H9 (cell line): ENCODE measurements around the gene ARSI. TPM values are rescaled to one million over a fixed set of nuclear protein-coding genes. Genes with fewer than 3 reads are reported as not detected.

ENCODE experiments used
- DNase-seq: peaks from one replicate; pipeline ENCODE4 v3.0.0-alpha.2; 2017
- H2AFZ ChIP-seq: one replicate; pipeline ENCODE4 v1.6.1; 2013; ENCODE audit warnings: mild to moderate bottlenecking, low read length, control low read depth, moderate library complexity
- H2AK5ac ChIP-seq: 2 replicates; pipeline ENCODE4 v1.6.1; 2013; ENCODE audit warnings: low read length, control low read depth, mixed read lengths; ENCODE audit not compliant: insufficient read length
- H2BK120ac ChIP-seq: one replicate; pipeline ENCODE4 v1.6.1; 2013; ENCODE audit warnings: low read depth, mild to moderate bottlenecking, low read length, control low read depth, inconsistent platforms; ENCODE audit not compliant: poor library complexity, severe bottlenecking
- H2BK12ac ChIP-seq: 2 replicates; pipeline ENCODE4 v1.6.1; 2013; ENCODE audit warnings: low read length, control low read depth, mixed read lengths, low read depth; ENCODE audit not compliant: insufficient read length
- H2BK15ac ChIP-seq: 2 replicates; pipeline ENCODE4 v1.6.1; 2013; ENCODE audit warnings: low read depth, low read length, control low read depth
- H2BK20ac ChIP-seq: one replicate; pipeline ENCODE4 v1.6.1; 2013; ENCODE audit warnings: low read depth, mild to moderate bottlenecking, low read length, control low read depth, inconsistent platforms; ENCODE audit not compliant: poor library complexity, severe bottlenecking
- H2BK5ac ChIP-seq: 2 replicates; pipeline ENCODE4 v1.6.1; 2013; ENCODE audit warnings: low read length, control low read depth, mixed read lengths; ENCODE audit not compliant: insufficient read length
- H3K14ac ChIP-seq: 2 replicates; pipeline ENCODE4 v1.6.1; 2013; ENCODE audit warnings: low read length, control low read depth; ENCODE audit not compliant: insufficient read depth
- H3K18ac ChIP-seq: 2 replicates; pipeline ENCODE4 v1.6.1; 2013; ENCODE audit warnings: low read depth, mild to moderate bottlenecking, mixed read lengths, low read length, control low read depth; ENCODE audit not compliant: insufficient read length
- H3K23ac ChIP-seq: 2 replicates; pipeline ENCODE4 v1.6.1; 2013; ENCODE audit warnings: low read length, control low read depth, mixed read lengths, low read depth; ENCODE audit not compliant: insufficient read length
- H3K23me2 ChIP-seq: 2 replicates; pipeline ENCODE4 v1.6.1; 2013; ENCODE audit warnings: low read depth, mild to moderate bottlenecking, mixed read lengths, low read length, control low read depth; ENCODE audit not compliant: insufficient read length, poor library complexity, severe bottlenecking
- H3K27ac ChIP-seq: 2 replicates; pipeline ENCODE4 v1.5.1; 2013; ENCODE audit warnings: low read length, control low read depth, mixed read lengths, low read depth; ENCODE audit not compliant: insufficient read length
- H3K27me3 ChIP-seq: 2 replicates; pipeline ENCODE4 v1.6.1; 2013; ENCODE audit warnings: low read length, control low read depth, inconsistent platforms; ENCODE audit not compliant: insufficient read depth
- H3K4ac ChIP-seq: 2 replicates; pipeline ENCODE4 v1.6.1; 2013; ENCODE audit warnings: low read depth, mild to moderate bottlenecking, control low read depth, inconsistent platforms, low read length, moderate library complexity
- H3K4me1 ChIP-seq: 2 replicates; pipeline ENCODE4 v1.6.1; 2013; ENCODE audit warnings: low read length, control low read depth, inconsistent platforms; ENCODE audit not compliant: insufficient read depth
- H3K4me2 ChIP-seq: 2 replicates; pipeline ENCODE4 v1.6.1; 2013; ENCODE audit warnings: low read length, control low read depth, mixed read lengths; ENCODE audit not compliant: insufficient read length, insufficient read depth
- H3K56ac ChIP-seq: 2 replicates; pipeline ENCODE4 v1.6.1; 2013; ENCODE audit warnings: low read depth, mild to moderate bottlenecking, mixed read lengths, low read length, control low read depth; ENCODE audit not compliant: insufficient read length
- H3K79me1 ChIP-seq: 2 replicates; pipeline ENCODE4 v1.6.1; 2013; ENCODE audit warnings: low read depth, mild to moderate bottlenecking, moderate library complexity, low read length, control low read depth, inconsistent platforms; ENCODE audit not compliant: insufficient read depth, poor library complexity, severe bottlenecking
- H3K79me2 ChIP-seq: 2 replicates; pipeline ENCODE4 v1.6.1; 2013; ENCODE audit warnings: low read length, control low read depth, inconsistent platforms; ENCODE audit not compliant: insufficient read depth
- H3K9ac ChIP-seq: 2 replicates; pipeline ENCODE4 v1.6.1; 2013; ENCODE audit warnings: low read length, control low read depth, mixed read lengths; ENCODE audit not compliant: insufficient read length; ENCODE audit errors: extremely low read depth
- H3K9me3 ChIP-seq: one replicate; pipeline ENCODE4 v1.6.1; 2013; ENCODE audit warnings: low read depth, low read length, inconsistent platforms; ENCODE audit not compliant: control insufficient read depth
- H3T11ph ChIP-seq: one replicate; pipeline ENCODE4 v1.6.1; 2013; ENCODE audit warnings: mild to moderate bottlenecking, low read length, control low read depth, inconsistent platforms
- H4K20me1 ChIP-seq: one replicate; pipeline ENCODE4 v1.6.1; 2013; ENCODE audit not compliant: control insufficient read depth, insufficient read length, insufficient read depth
- H4K5ac ChIP-seq: 2 replicates; pipeline ENCODE4 v1.6.1; 2013; ENCODE audit warnings: low read depth, mild to moderate bottlenecking, mixed read lengths, low read length, control low read depth; ENCODE audit not compliant: insufficient read length
- H4K8ac ChIP-seq: replicated peaks from 2 replicates; pipeline ENCODE4 v1.6.1; 2013; ENCODE audit warnings: low read length, control low read depth, mixed read lengths, low read depth; ENCODE audit not compliant: insufficient read length
- H4K91ac ChIP-seq: 2 replicates; pipeline ENCODE4 v1.6.1; 2013; ENCODE audit warnings: low read depth, mild to moderate bottlenecking, moderate library complexity, mixed read lengths, low read length, control low read depth; ENCODE audit not compliant: insufficient read length
- H3K27ac Mint-ChIP-seq, 3 experiments: 2 replicates in 2 of 3; 3 replicates in 1 of 3; pipeline ENCODE4 v1.8.0; 2020 to 2021; ENCODE audit warnings: mixed read lengths in 3 of 3, mild to moderate bottlenecking in 1 of 3, moderate library complexity in 1 of 3
- H3K27me3 Mint-ChIP-seq: 2 replicates; pipeline ENCODE4 v1.8.0; 2021; ENCODE audit warnings: low read depth, mild to moderate bottlenecking, moderate library complexity, mixed read lengths
- H3K36me3 Mint-ChIP-seq, 3 experiments: 2 replicates in 2 of 3; 3 replicates in 1 of 3; pipeline ENCODE4 v1.8.0; 2020 to 2021; ENCODE audit warnings: low read depth in 3 of 3, mixed read lengths in 3 of 3; ENCODE audit not compliant: insufficient read depth in 1 of 3
- H3K4me1 Mint-ChIP-seq, 2 experiments: 2 replicates each; pipeline ENCODE4 v1.8.0; 2020; ENCODE audit warnings: mixed read lengths in 2 of 2
- H3K4me3 Mint-ChIP-seq, 2 experiments: 2 replicates in 1 of 2; 3 replicates in 1 of 2; pipeline ENCODE4 v1.8.0; 2020 to 2021; ENCODE audit warnings: mild to moderate bottlenecking in 2 of 2, mixed read lengths in 2 of 2, moderate library complexity in 1 of 2
- H3K9me3 Mint-ChIP-seq, 2 experiments: 2 replicates in 1 of 2; 3 replicates in 1 of 2; pipeline ENCODE4 v1.8.0; 2020; ENCODE audit warnings: mild to moderate bottlenecking in 2 of 2, mixed read lengths in 2 of 2, moderate library complexity in 1 of 2
- WGBS: extraction: QIAGEN DNeasy Blood & Tissue Kit; methylation state at CpG from one replicate; pipeline ENCODE4 v1.1.7; 2013; ENCODE audit warnings: missing lambda C conversion rate, low lambda C conversion rate, mixed read lengths; ENCODE audit not compliant: insufficient read length; ENCODE audit errors: extremely low coverage; 5-methylcytosine and 5-hydroxymethylcytosine counted together
- total RNA-seq: library from RNA; stranded (reverse); gene quantifications from 2 replicates; pipeline ENCODE4 v1.2.1, GENCODE V29; 2021
- TF ChIP-seq, protein P1 (sequence below): fragments of 200-600 bp; sonication (generic); conservative IDR thresholded peaks from 3 replicates; pipeline ENCODE4 v1.8.0; 2021; ENCODE audit warnings: antibody characterized with exemption, mild to moderate bottlenecking

The ARSI gene
- total RNA-seq, 1 experiment from 2014 or later, result 1.7 TPM

DNA sequence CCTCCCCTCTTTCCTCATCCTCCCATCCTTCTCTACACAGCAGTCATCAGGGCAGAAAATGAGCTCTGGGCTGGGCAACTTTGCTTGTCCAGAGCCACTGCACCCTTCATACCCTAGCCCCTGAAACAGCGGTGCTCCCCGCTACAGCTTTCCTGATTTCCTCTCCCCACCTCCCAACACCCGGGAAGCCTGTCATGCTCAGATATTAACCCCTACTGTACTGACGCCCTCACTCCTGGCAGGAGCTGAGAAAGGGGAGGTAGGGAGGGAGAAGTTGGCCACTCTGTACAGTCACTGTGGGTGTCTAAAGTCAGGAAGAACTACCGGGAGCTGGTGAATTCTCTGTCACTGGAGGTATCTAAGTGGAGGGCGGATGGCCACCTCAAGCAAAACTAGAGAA lies 13.9 kb downstream of the ARSI start:
- Histone ChIP-seq H2BK15ac (no peak overlapping the region), H3K4ac (no peak overlapping the region), H2BK12ac (no peak overlapping the region), H3K56ac (no peak overlapping the region), H4K8ac (no peak overlapping the region), H3K27ac (no peak overlapping the region), H2AK5ac (no peak overlapping the region), H3K79me1 (no peaks in the 10 kb centered on the region), H2BK5ac (no peak overlapping the region), H3K79me2 (no peaks in the 10 kb centered on the region), H3K14ac (no peak overlapping the region), H2BK20ac (no peak overlapping the region), H3K4me2 (no peak overlapping the region), H3T11ph (no peak overlapping the region), H4K20me1 (no peaks in the 10 kb centered on the region), H4K5ac (no peak overlapping the region), H2AFZ (no peak overlapping the region), H4K91ac (no peak overlapping the region), H3K18ac (no peak overlapping the region), H3K27me3 (no peaks in the 10 kb centered on the region), H3K4me1 (no peaks in the 10 kb centered on the region; the same call in 1 of the 2 replicates), H3K23me2 (no peaks in the 10 kb centered on the region), H3K23ac (no peak overlapping the region), H3K9ac (no peak overlapping the region), H3K9me3 (no peaks in the 10 kb centered on the region), H2BK120ac (no peak overlapping the region)
- no peaks in the 10 kb centered on the region for H3K36me3 Mint-ChIP-seq
- peaks cover 14% of the 10 kb centered on the region for H3K27me3 Mint-ChIP-seq
- TF ChIP-seq, protein P1, sequence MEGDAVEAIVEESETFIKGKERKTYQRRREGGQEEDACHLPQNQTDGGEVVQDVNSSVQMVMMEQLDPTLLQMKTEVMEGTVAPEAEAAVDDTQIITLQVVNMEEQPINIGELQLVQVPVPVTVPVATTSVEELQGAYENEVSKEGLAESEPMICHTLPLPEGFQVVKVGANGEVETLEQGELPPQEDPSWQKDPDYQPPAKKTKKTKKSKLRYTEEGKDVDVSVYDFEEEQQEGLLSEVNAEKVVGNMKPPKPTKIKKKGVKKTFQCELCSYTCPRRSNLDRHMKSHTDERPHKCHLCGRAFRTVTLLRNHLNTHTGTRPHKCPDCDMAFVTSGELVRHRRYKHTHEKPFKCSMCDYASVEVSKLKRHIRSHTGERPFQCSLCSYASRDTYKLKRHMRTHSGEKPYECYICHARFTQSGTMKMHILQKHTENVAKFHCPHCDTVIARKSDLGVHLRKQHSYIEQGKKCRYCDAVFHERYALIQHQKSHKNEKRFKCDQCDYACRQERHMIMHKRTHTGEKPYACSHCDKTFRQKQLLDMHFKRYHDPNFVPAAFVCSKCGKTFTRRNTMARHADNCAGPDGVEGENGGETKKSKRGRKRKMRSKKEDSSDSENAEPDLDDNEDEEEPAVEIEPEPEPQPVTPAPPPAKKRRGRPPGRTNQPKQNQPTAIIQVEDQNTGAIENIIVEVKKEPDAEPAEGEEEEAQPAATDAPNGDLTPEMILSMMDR, result no peak
- no peak overlapping the region for H3K27ac Mint-ChIP-seq
- peaks cover 18 to 21% of the 10 kb centered on the region in 2 experiments for H3K4me1 Mint-ChIP-seq
- no peak overlapping the region for H3K4me3 Mint-ChIP-seq
- DNase-seq, result no peak
- no CpG with 5 or more reads among the region's 6 CpGs for WGBS
- H3K9me3 Mint-ChIP-seq, result no peaks in the 10 kb centered on the region; a peak in 1 of 5 replicates
